Cardiac muscle cell (in vitro differentiated cells and primary cell): ENCODE results near the gene AHSA1. TPM values are rescaled to one million over a fixed set of nuclear protein-coding genes. Genes with fewer than 3 reads are reported as not detected.

Source experiments
- DNase-seq, 2 donors: peaks; one replicate each; pipeline versions ENCODE4 v3.0.0 to v3.0.0-alpha.2; 2010 to 2017; ENCODE audit warnings: low read depth in 1 of 2, low spot score in 1 of 2
- H3K27ac ChIP-seq: fragments of 200-600 bp; sonication (generic); 2 replicates; pipeline ENCODE4 v1.5.1; 2016
- H3K27me3 ChIP-seq: fragments of 200-600 bp; sonication (generic); 2 replicates; pipeline ENCODE4 v1.6.0; 2016; ENCODE audit warnings: control low read depth
- H3K36me3 ChIP-seq: fragments of 200-600 bp; sonication (generic); 2 replicates; pipeline ENCODE4 v1.5.1; 2016; ENCODE audit warnings: control low read depth
- H3K4me1 ChIP-seq: fragments of 200-600 bp; sonication (generic); 2 replicates; pipeline ENCODE4 v1.8.1; 2017; ENCODE audit warnings: low read depth, mild to moderate bottlenecking, mixed run types
- H3K4me3 ChIP-seq: fragments of 200-600 bp; sonication (generic); 2 replicates; pipeline ENCODE4 v1.5.1; 2016; ENCODE audit warnings: mild to moderate bottlenecking
- H3K9me3 ChIP-seq: fragments of 200-600 bp; sonication (generic); 2 replicates; pipeline ENCODE4 v1.5.1; 2017; ENCODE audit warnings: low read depth, mild to moderate bottlenecking, control low read depth
- CTCF ChIP-seq: IDR thresholded peaks from 2 replicates; pipeline ENCODE4 v1.5.1; 2012; ENCODE audit warnings: low read depth, mild to moderate bottlenecking, low read length
- polyA plus RNA-seq: library from polyadenylated mRNA; unstranded; fragments of >200 nt; fragmentation: Nextera tagmentation; extraction: Ambion mirVana; gene quantifications from 2 replicates; pipeline ENCODE4 v1.2.1, GENCODE V29; 2016
- total RNA-seq: library from RNA; depleted of rRNA; stranded (reverse); fragments of >200 nt; gene quantifications from 2 replicates; pipeline ENCODE4 v1.2.3, GENCODE V29; 2016

Gene AHSA1
- total and polyA plus RNA-seq, 2 experiments from 2014 or later: 182 to 209 TPM

GRCh38 chr14:77511486-77512162 is 53.7 kb downstream of the AHSA1 start:
- Histone ChIP-seq H3K27me3 (no peaks in the 10 kb centered on the region), H3K4me1 (no peaks in the 10 kb centered on the region), H3K4me3 (no peak overlapping the region), H3K9me3 (no peaks in the 10 kb centered on the region), H3K36me3 (peaks cover 13% of the 10 kb centered on the region), H3K27ac (no peak overlapping the region)
- peak in 1 of 2 donors; percentile 12 for DNase-seq
- no peak for TF ChIP-seq CTCF

DNA sequence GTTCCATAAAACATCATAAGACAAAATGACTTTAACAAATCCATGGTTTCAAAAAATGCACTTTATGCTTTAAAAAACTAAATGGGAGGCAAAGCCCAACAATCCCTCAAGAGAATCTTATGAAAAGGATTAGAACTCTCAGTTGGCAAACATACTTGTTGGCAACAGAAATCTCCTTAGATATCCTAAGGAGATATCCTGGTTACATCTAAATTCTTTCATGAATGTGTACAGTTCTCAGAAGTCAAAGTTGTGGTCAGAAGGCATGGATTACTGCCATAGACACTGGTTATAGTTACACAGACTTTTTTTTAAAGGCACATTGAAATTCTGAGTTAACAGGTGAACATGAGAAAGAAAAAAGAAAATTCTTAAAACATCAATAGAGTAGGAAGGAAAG is 58.2 kb downstream of the AHSA1 start:
- H3K4me1 ChIP-seq: no peaks in the 10 kb centered on the region
- no peaks in the 10 kb centered on the region for H3K9me3 ChIP-seq
- no peak for DNase-seq
- H3K27me3 ChIP-seq: no peaks in the 10 kb centered on the region
- H3K4me3 ChIP-seq: no peak overlapping the region
- TF ChIP-seq CTCF: no peak
- no peak overlapping the region for H3K27ac ChIP-seq
- peaks cover 21% of the 10 kb centered on the region for H3K36me3 ChIP-seq

Other genes starting within 250 kb of the AHSA1 start
- gene NGB, start 186.9 kb upstream of the AHSA1 start, total RNA-seq: 0.09 TPM in 1 of 2 replicates, not detected in the other
- gene NGB, start 186.9 kb upstream of the AHSA1 start, polyA plus RNA-seq: not detected in 2 replicates
- gene POMT2, start 137.2 kb upstream of the AHSA1 start, total RNA-seq: 29.2 and 32.1 TPM in 2 replicates
- 32.3 and 40.8 TPM in 2 replicates for gene POMT2, start 137.2 kb upstream of the AHSA1 start, polyA plus RNA-seq
- 43.7 and 51.2 TPM in 2 replicates for gene GSTZ1, start 137.1 kb upstream of the AHSA1 start, total RNA-seq
- 45.0 and 52.3 TPM in 2 replicates for gene GSTZ1, start 137.1 kb upstream of the AHSA1 start, polyA plus RNA-seq
- 6.6 and 8.9 TPM in 2 replicates for gene TMED8, start 81.0 kb upstream of the AHSA1 start, total RNA-seq
- gene TMED8, start 81.0 kb upstream of the AHSA1 start, polyA plus RNA-seq: 3.4 and 6.2 TPM in 2 replicates
- 2.2 and 3.6 TPM in 2 replicates for gene SAMD15, start 80.7 kb upstream of the AHSA1 start, total RNA-seq
- gene SAMD15, start 80.7 kb upstream of the AHSA1 start, polyA plus RNA-seq: 0.45 and 2.1 TPM in 2 replicates
- 0.06 and 0.07 TPM in 2 replicates for gene NOXRED1, start 34.6 kb upstream of the AHSA1 start, total RNA-seq
- gene NOXRED1, start 34.6 kb upstream of the AHSA1 start, polyA plus RNA-seq: not detected in 2 replicates
- 19.4 and 24.5 TPM in 2 replicates for gene VIPAS39, start 492 bp upstream of the AHSA1 start, total RNA-seq
- gene VIPAS39, start 492 bp upstream of the AHSA1 start, polyA plus RNA-seq: 16.1 and 21.3 TPM in 2 replicates
- 0.53 and 0.83 TPM in 2 replicates for gene ISM2, start 40.7 kb downstream of the AHSA1 start, total RNA-seq
- gene ISM2, start 40.7 kb downstream of the AHSA1 start, polyA plus RNA-seq: not detected in 2 replicates
- 13.9 and 17.8 TPM in 2 replicates for gene SPTLC2, start 158.5 kb downstream of the AHSA1 start, total RNA-seq
- 14.4 and 17.3 TPM in 2 replicates for gene SPTLC2, start 158.5 kb downstream of the AHSA1 start, polyA plus RNA-seq
- 8.6 and 11.7 TPM in 2 replicates for gene ALKBH1, start 249.9 kb downstream of the AHSA1 start, total RNA-seq
- 14.5 and 14.6 TPM in 2 replicates for gene ALKBH1, start 249.9 kb downstream of the AHSA1 start, polyA plus RNA-seq